Neural cell (in vitro differentiated cells): ENCODE data around the gene SMKR1.

ENCODE experiments used
- EP300 ChIP-seq: fragments of 450-650 bp; conservative IDR thresholded peaks from 2 replicates; pipeline ENCODE4 v1.6.1; 2014; ENCODE audit warnings: antibody characterized with exemption, mild to moderate bottlenecking, moderate library complexity; ENCODE audit not compliant: poor library complexity, severe bottlenecking
- EZH2 ChIP-seq: fragments of 200-600, 300-800 bp; shearing (Covaris generic), sonication (generic); IDR thresholded peaks from 2 replicates; pipeline ENCODE4 v1.6.1; 2014; ENCODE audit warnings: antibody characterized with exemption, low read length, borderline replicate concordance, mild to moderate bottlenecking; ENCODE audit not compliant: insufficient read depth, poor library complexity, severe bottlenecking
- MXI1 ChIP-seq: fragments of 450-650 bp; conservative IDR thresholded peaks from 2 replicates; pipeline ENCODE4 v1.6.1; 2014; ENCODE audit warnings: antibody characterized with exemption, mild to moderate bottlenecking; ENCODE audit not compliant: poor library complexity, severe bottlenecking
- TF ChIP-seq, protein P1 (sequence below): IDR thresholded peaks from 2 replicates; pipeline ENCODE4 v1.6.1; 2012; ENCODE audit warnings: borderline replicate concordance
- TF ChIP-seq, protein P2 (sequence below): fragments of 450-650 bp; IDR thresholded peaks from 2 replicates; pipeline ENCODE4 v1.5.1; 2014; ENCODE audit warnings: antibody characterized with exemption, mild to moderate bottlenecking, moderate library complexity; ENCODE audit not compliant: poor library complexity, severe bottlenecking

DNA sequence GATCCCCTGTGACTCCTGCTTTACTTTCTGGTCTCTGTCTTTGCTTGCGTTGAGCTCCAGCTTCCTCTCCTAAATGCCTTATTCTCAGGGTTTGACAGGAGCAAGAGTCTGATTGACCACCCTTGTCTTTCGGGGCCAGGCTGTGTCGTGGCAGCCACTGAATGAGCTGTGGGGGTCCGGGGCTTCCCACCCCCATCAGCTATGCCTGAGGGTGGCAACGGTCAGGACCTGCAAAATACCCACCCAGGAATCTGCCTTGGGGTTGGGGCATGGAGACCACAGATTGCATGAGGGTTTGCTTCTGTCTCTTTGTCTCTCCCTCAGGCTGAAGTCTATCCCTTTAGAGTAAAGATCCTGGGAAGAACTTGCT is 20.6 kb downstream of the SMKR1 start:
- TF ChIP-seq, protein P1, sequence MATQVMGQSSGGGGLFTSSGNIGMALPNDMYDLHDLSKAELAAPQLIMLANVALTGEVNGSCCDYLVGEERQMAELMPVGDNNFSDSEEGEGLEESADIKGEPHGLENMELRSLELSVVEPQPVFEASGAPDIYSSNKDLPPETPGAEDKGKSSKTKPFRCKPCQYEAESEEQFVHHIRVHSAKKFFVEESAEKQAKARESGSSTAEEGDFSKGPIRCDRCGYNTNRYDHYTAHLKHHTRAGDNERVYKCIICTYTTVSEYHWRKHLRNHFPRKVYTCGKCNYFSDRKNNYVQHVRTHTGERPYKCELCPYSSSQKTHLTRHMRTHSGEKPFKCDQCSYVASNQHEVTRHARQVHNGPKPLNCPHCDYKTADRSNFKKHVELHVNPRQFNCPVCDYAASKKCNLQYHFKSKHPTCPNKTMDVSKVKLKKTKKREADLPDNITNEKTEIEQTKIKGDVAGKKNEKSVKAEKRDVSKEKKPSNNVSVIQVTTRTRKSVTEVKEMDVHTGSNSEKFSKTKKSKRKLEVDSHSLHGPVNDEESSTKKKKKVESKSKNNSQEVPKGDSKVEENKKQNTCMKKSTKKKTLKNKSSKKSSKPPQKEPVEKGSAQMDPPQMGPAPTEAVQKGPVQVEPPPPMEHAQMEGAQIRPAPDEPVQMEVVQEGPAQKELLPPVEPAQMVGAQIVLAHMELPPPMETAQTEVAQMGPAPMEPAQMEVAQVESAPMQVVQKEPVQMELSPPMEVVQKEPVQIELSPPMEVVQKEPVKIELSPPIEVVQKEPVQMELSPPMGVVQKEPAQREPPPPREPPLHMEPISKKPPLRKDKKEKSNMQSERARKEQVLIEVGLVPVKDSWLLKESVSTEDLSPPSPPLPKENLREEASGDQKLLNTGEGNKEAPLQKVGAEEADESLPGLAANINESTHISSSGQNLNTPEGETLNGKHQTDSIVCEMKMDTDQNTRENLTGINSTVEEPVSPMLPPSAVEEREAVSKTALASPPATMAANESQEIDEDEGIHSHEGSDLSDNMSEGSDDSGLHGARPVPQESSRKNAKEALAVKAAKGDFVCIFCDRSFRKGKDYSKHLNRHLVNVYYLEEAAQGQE, result no peak
- TF ChIP-seq, protein P2, sequence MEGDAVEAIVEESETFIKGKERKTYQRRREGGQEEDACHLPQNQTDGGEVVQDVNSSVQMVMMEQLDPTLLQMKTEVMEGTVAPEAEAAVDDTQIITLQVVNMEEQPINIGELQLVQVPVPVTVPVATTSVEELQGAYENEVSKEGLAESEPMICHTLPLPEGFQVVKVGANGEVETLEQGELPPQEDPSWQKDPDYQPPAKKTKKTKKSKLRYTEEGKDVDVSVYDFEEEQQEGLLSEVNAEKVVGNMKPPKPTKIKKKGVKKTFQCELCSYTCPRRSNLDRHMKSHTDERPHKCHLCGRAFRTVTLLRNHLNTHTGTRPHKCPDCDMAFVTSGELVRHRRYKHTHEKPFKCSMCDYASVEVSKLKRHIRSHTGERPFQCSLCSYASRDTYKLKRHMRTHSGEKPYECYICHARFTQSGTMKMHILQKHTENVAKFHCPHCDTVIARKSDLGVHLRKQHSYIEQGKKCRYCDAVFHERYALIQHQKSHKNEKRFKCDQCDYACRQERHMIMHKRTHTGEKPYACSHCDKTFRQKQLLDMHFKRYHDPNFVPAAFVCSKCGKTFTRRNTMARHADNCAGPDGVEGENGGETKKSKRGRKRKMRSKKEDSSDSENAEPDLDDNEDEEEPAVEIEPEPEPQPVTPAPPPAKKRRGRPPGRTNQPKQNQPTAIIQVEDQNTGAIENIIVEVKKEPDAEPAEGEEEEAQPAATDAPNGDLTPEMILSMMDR, result no peak
- no peak for TF ChIP-seq MXI1
- TF ChIP-seq EZH2, result no peak
- TF ChIP-seq EP300, result no peak
